GM15510 (cell line): ENCODE data around the gene RD3L.

ENCODE experiments used
- POLR2A ChIP-seq: IDR thresholded peaks from 3 replicates; pipeline ENCODE4 v1.6.1; 2011; ENCODE audit warnings: borderline replicate concordance; ENCODE audit not compliant: insufficient read length; ENCODE audit errors: extremely low read depth

RD3L gene

GRCh38 chr14:103909531-103910261 lies 32.6 kb downstream of the RD3L start:
- TF ChIP-seq POLR2A = no peak

- TF ChIP-seq POLR2A = no peak
Observed at GRCh38 chr14:103908580-103908979, 33.7 kb downstream of the RD3L start.

GRCh38 chr14:103905842-103906456 lies 36.4 kb downstream of the RD3L start:
- TF ChIP-seq POLR2A = no peak

GRCh38 chr14:103904493-103905107 lies 37.7 kb downstream of the RD3L start:
- no peak for TF ChIP-seq POLR2A

GRCh38 chr14:103899833-103900232 lies 42.5 kb downstream of the RD3L start:
- no peak for TF ChIP-seq POLR2A

- TF ChIP-seq POLR2A = no peak
Observed at GRCh38 chr14:103899316-103899715, 43.0 kb downstream of the RD3L start.

GRCh38 chr14:103898711-103899110 lies 43.6 kb downstream of the RD3L start:
- TF ChIP-seq POLR2A = no peak

- TF ChIP-seq POLR2A = no peak
Observed at GRCh38 chr14:103898204-103898603, 44.1 kb downstream of the RD3L start.

- no peak for TF ChIP-seq POLR2A
Observed at GRCh38 chr14:103897075-103897947, 45.0 kb downstream of the RD3L start.

- no peak for TF ChIP-seq POLR2A
Observed at GRCh38 chr14:103896578-103896977, 45.8 kb downstream of the RD3L start.

GRCh38 chr14:103894723-103895059 lies 47.6 kb downstream of the RD3L start:
- no peak for TF ChIP-seq POLR2A

- TF ChIP-seq POLR2A = no peak
Observed at GRCh38 chr14:103894034-103894722, 48.2 kb downstream of the RD3L start.

GRCh38 chr14:103892247-103892646 lies 50.1 kb downstream of the RD3L start:
- no peak for TF ChIP-seq POLR2A

- TF ChIP-seq POLR2A = no peak
Observed at GRCh38 chr14:103891667-103892215, 50.6 kb downstream of the RD3L start.
